HG02642 (cell line): ENCODE results near the gene VILL.

Experiments used
- ATAC-seq: cut with Tn5 transposase; IDR thresholded peaks from one replicate; pipeline ENCODE4 v1.9.1; 2021; ENCODE audit warnings: mild to moderate bottlenecking; ENCODE audit not compliant: unreplicated experiment, poor library complexity

Gene VILL

GRCh38 chr3:37990527-37990926, at the start of gene VILL:
VILL (plus strand) TSS chr3:37990786; CDS start chr3:37993673, 2,887 bp downstream.
- ATAC-seq, result no peak

- no peak for ATAC-seq
Measured at GRCh38 chr3:37941608-37942508, 48.7 kb upstream of the VILL start.

GRCh38 chr3:37942646-37943045, 47.9 kb upstream of the VILL start:
- no peak for ATAC-seq

- ATAC-seq, result no peak
Measured at GRCh38 chr3:37943126-37943525, 47.5 kb upstream of the VILL start.

- no peak for ATAC-seq
Measured at GRCh38 chr3:37943631-37944314, 46.8 kb upstream of the VILL start.

- ATAC-seq, result no peak
Measured at GRCh38 chr3:37944391-37944842, 46.2 kb upstream of the VILL start.

GRCh38 chr3:37945156-37945806, 45.3 kb upstream of the VILL start:
- no peak for ATAC-seq

GRCh38 chr3:37945807-37946530, 44.6 kb upstream of the VILL start:
- ATAC-seq, result no peak

- no peak for ATAC-seq
Measured at GRCh38 chr3:37946531-37946889, 44.1 kb upstream of the VILL start.

- no peak for ATAC-seq
Measured at GRCh38 chr3:37949866-37950265, 40.7 kb upstream of the VILL start.

- ATAC-seq, result no peak
Measured at GRCh38 chr3:37952564-37952963, 38.0 kb upstream of the VILL start.

GRCh38 chr3:37953226-37953625, 37.4 kb upstream of the VILL start:
- ATAC-seq, result no peak

- ATAC-seq, result no peak
Measured at GRCh38 chr3:37953707-37954394, 36.7 kb upstream of the VILL start.

- no peak for ATAC-seq
Measured at GRCh38 chr3:37954881-37955280, 35.7 kb upstream of the VILL start.

- ATAC-seq, result no peak
Measured at GRCh38 chr3:37955918-37956707, 34.5 kb upstream of the VILL start.

- no peak for ATAC-seq
Measured at GRCh38 chr3:37956723-37957538, 33.7 kb upstream of the VILL start.

GRCh38 chr3:37957539-37957936, 33.0 kb upstream of the VILL start:
- no peak for ATAC-seq
